Neuronal stem cell (in vitro differentiated cells): ENCODE measurements around the gene GABBR1.
"Not testable (repeated sequence)": the region's sequence is repeated elsewhere in the genome, so short reads cannot be mapped to it uniquely, and the experiment has no call there.

Source experiments
- DNase-seq: peaks from one replicate; pipeline ENCODE4 v3.0.0-alpha.2; 2013; ENCODE audit warnings: low spot score
- H2AFZ ChIP-seq: one replicate; pipeline ENCODE4 v1.6.1; 2013; ENCODE audit warnings: mild to moderate bottlenecking, low read length, inconsistent platforms
- H2AK5ac ChIP-seq: 2 replicates; pipeline ENCODE4 v1.6.1; 2013; ENCODE audit warnings: low read depth, mild to moderate bottlenecking, inconsistent platforms, low read length, moderate library complexity, mixed read lengths
- H2BK120ac ChIP-seq: 2 replicates; pipeline ENCODE4 v1.6.1; 2013; ENCODE audit warnings: low read depth, mild to moderate bottlenecking, inconsistent platforms, low read length, moderate library complexity, mixed read lengths
- H2BK12ac ChIP-seq: one replicate; pipeline ENCODE4 v1.6.1; 2013; ENCODE audit warnings: low read length, inconsistent platforms
- H2BK15ac ChIP-seq: 2 replicates; pipeline ENCODE4 v1.6.1; 2013; ENCODE audit warnings: mild to moderate bottlenecking, low read length, inconsistent platforms, mixed read lengths
- H2BK5ac ChIP-seq: one replicate; pipeline ENCODE4 v1.6.1; 2013; ENCODE audit warnings: inconsistent platforms, mild to moderate bottlenecking, low read length, moderate library complexity
- H3K14ac ChIP-seq: one replicate; pipeline ENCODE4 v1.6.1; 2013; ENCODE audit warnings: low read length, inconsistent platforms
- H3K18ac ChIP-seq: 2 replicates; pipeline ENCODE4 v1.6.1; 2013; ENCODE audit warnings: low read length, inconsistent platforms
- H3K23ac ChIP-seq: 2 replicates; pipeline ENCODE4 v1.6.1; 2013; ENCODE audit warnings: low read depth, mild to moderate bottlenecking, mixed read lengths, low read length, inconsistent platforms; ENCODE audit not compliant: poor library complexity
- H3K27ac ChIP-seq: replicated peaks from 3 replicates; pipeline ENCODE4 v1.5.1; 2013; ENCODE audit warnings: low read length, inconsistent platforms
- H3K27me3 ChIP-seq, 3 experiments: 2 replicates each; pipeline ENCODE4 v1.6.1; 2013; ENCODE audit warnings: low read length in 3 of 3, mild to moderate bottlenecking in 2 of 3, inconsistent platforms in 1 of 3, low read depth in 1 of 3, mixed read lengths in 1 of 3, moderate library complexity in 1 of 3; ENCODE audit not compliant: control insufficient read depth in 3 of 3, insufficient read depth in 3 of 3
- H3K36me3 ChIP-seq, 2 donors: replicated peaks in 1 of 2; 2 replicates each; pipeline ENCODE4 v1.6.1; 2013; ENCODE audit warnings: low read length in 2 of 2; ENCODE audit not compliant: control insufficient read depth in 2 of 2, insufficient read depth in 2 of 2
- H3K4ac ChIP-seq: 2 replicates; pipeline ENCODE4 v1.6.1; 2013; ENCODE audit warnings: inconsistent platforms, mild to moderate bottlenecking, low read length, moderate library complexity
- H3K4me1 ChIP-seq, 2 donors: 1 replicate in 1 of 2; 2 replicates in 1 of 2; pipeline ENCODE4 v1.6.1; 2013; ENCODE audit warnings: low read length in 2 of 2, low read depth in 1 of 2; ENCODE audit not compliant: control insufficient read depth in 2 of 2, insufficient read depth in 1 of 2
- H3K4me2 ChIP-seq: one replicate; pipeline ENCODE4 v1.6.1; 2013; ENCODE audit warnings: mild to moderate bottlenecking, low read length, inconsistent platforms; ENCODE audit not compliant: insufficient read depth, poor library complexity, severe bottlenecking
- H3K4me3 ChIP-seq, 2 donors: 2 replicates each; pipeline ENCODE4 v1.5.1; 2013; ENCODE audit warnings: low read length in 2 of 2, mild to moderate bottlenecking in 2 of 2, inconsistent platforms in 1 of 2, moderate library complexity in 1 of 2
- H3K79me1 ChIP-seq: one replicate; pipeline ENCODE4 v1.6.1; 2013; ENCODE audit warnings: low read depth, mild to moderate bottlenecking, inconsistent platforms, low read length, moderate library complexity
- H3K9ac ChIP-seq: one replicate; pipeline ENCODE4 v1.6.1; 2013; ENCODE audit warnings: mild to moderate bottlenecking, low read depth, low read length, inconsistent platforms; ENCODE audit not compliant: poor library complexity
- H3K9me3 ChIP-seq, 2 donors: replicated peaks in 1 of 2; 2 replicates each; pipeline versions ENCODE3 to v1.6.1; 2013; ENCODE audit warnings: low read length in 2 of 2, mild to moderate bottlenecking in 2 of 2, inconsistent platforms in 1 of 2, low read depth in 1 of 2, mixed read lengths in 1 of 2, moderate library complexity in 1 of 2; ENCODE audit not compliant: control insufficient read depth in 2 of 2, insufficient read depth in 1 of 2
- H4K8ac ChIP-seq: one replicate; pipeline ENCODE4 v1.6.1; 2013; ENCODE audit warnings: low read depth, mild to moderate bottlenecking, inconsistent platforms, low read length, moderate library complexity
- H4K91ac ChIP-seq: one replicate; pipeline ENCODE4 v1.6.1; 2013; ENCODE audit warnings: low read length, low read depth, mild to moderate bottlenecking, inconsistent platforms; ENCODE audit not compliant: poor library complexity
- WGBS, 2 donors: extraction: QIAGEN DNeasy Blood & Tissue Kit; methylation state at CpG; one replicate each; pipeline ENCODE4 v1.1.7; 2013; ENCODE audit warnings: missing lambda C conversion rate in 2 of 2, mixed read lengths in 1 of 2; ENCODE audit not compliant: insufficient read length in 2 of 2, insufficient replicate concordance in 1 of 2; ENCODE audit errors: extremely low coverage in 2 of 2; 5-methylcytosine and 5-hydroxymethylcytosine counted together

The GABBR1 gene

DNA sequence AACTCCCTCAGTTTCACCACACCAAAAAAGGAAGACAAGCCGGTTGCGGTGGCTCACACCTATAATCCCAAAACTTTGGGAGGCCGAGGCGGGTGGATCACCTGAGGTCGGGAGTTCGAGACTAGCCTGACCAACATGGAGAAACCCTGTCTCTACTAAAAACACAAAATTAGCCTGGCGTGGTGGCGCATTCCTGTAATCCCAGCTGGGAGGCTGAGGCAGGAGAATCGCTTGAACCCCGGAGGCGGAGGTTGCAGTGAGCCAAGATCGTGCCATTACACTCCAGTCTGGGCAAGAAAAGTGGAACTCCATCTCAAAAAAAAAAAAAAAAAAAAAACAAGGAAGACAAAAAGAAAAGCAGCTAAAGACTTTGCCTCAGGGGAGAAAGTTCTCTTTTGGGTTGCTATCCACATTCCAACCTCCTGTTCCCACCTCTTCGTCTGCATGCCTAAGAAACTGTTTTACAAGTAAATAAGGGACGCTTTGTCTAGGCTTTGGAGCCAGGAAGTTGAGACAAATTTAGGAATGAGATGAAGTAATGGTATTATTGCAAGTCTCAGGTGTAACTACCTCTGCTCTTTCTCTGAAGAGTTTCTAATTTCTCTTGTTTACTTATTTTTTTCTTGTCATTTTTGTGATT, 28.6 kb upstream of the GABBR1 start:
- H3K79me1 ChIP-seq, result not testable (repeated sequence)

GRCh38 chr6:29661071-29661470, 28.1 kb upstream of the GABBR1 start:
- H3K14ac ChIP-seq, result no peak overlapping the region
- no peak overlapping the region for H3K27ac ChIP-seq
- no peak overlapping the region for H3K18ac ChIP-seq
- H3K4me1 ChIP-seq, result peaks cover 0 to 13% of the 10 kb centered on the region in 2 donors
- no peaks in the 10 kb centered on the region for H3K9me3 ChIP-seq
- H2BK12ac ChIP-seq, result no peak overlapping the region
- H3K36me3 ChIP-seq, result no peaks in the 10 kb centered on the region
- no peak for DNase-seq
- H3K4me3 ChIP-seq, result no peak overlapping the region
- no peak overlapping the region for H4K91ac ChIP-seq
- H2BK5ac ChIP-seq, result no peak overlapping the region
- H3K9ac ChIP-seq, result no peak overlapping the region
- H2AFZ ChIP-seq, result no peak overlapping the region
- H3K27me3 ChIP-seq, result peaks cover 0 to 11% (median 0%) of the 10 kb centered on the region in 3 experiments
- no peak overlapping the region for H2AK5ac ChIP-seq
- no peak overlapping the region for H3K23ac ChIP-seq
- WGBS, 2 donors, result no CpG with 5 or more reads among the region's 3 CpGs
- H3K4me2 ChIP-seq, result no peak overlapping the region
- H3K4ac ChIP-seq, result no peak overlapping the region
- H3K79me1 ChIP-seq, result no peaks in the 10 kb centered on the region
- no peak overlapping the region for H2BK120ac ChIP-seq
- H2BK15ac ChIP-seq, result no peak overlapping the region
- H4K8ac ChIP-seq, result no peak overlapping the region

More for the DNA sequence above, 28.6 kb upstream of the GABBR1 start:
- not testable (repeated sequence) for H2AFZ ChIP-seq, H3K4me2 ChIP-seq, H3K18ac ChIP-seq, H3K23ac ChIP-seq, H4K91ac ChIP-seq, H3K14ac ChIP-seq, H3K4ac ChIP-seq, H2BK5ac ChIP-seq, H3K4me3 ChIP-seq, H3K36me3 ChIP-seq, H2BK120ac ChIP-seq, H2BK15ac ChIP-seq, H3K27me3 ChIP-seq, H3K9me3 ChIP-seq, DNase-seq, H2AK5ac ChIP-seq, H3K9ac ChIP-seq, H4K8ac ChIP-seq, H2BK12ac ChIP-seq
- Histone ChIP-seq H3K4me1 (peaks cover 0 to 15% of the 10 kb centered on the region in 2 donors), H3K27ac (peak overlapping the region; percentile 8)
- no CpG with 5 or more reads among the region's 14 CpGs for WGBS, 2 donors

- Histone ChIP-seq H2AFZ (no peak within 1 kb of the TSS), H3K4me2 (no peak within 1 kb of the TSS), H3K4ac (no peak within 1 kb of the TSS), H3K27ac (no peak within 1 kb of the TSS), H2BK12ac (peak within 1 kb of the TSS; percentile 82), H2BK15ac (no peak within 1 kb of the TSS), H3K36me3 (no peaks in the 10 kb centered on the region), H3K79me1 (no peaks in the 10 kb centered on the region), H3K4me3 (no peak within 1 kb of the TSS), H4K91ac (no peak within 1 kb of the TSS), H3K9me3 (no peaks in the 10 kb centered on the region), H3K4me1 (peaks cover 0 to 6% of the 10 kb centered on the region in 2 donors), H3K14ac (no peak within 1 kb of the TSS), H2BK5ac (no peak within 1 kb of the TSS), H3K9ac (no peak within 1 kb of the TSS), H4K8ac (peak within 1 kb of the TSS; percentile 45), H2BK120ac (no peak within 1 kb of the TSS), H3K27me3 (peaks cover 0 to 30% (median 0%) of the 10 kb centered on the region in 3 experiments), H3K23ac (no peak within 1 kb of the TSS), H2AK5ac (no peak within 1 kb of the TSS), H3K18ac (no peak within 1 kb of the TSS)
- no peak for DNase-seq
- no CpG with 5 or more reads among the region's 4 CpGs for WGBS, 2 donors
Measured at GRCh38 chr6:29656798-29657197, 23.8 kb upstream of the GABBR1 start, which contains the start of gene MOG. Gene MOG, plus strand, starts transcription at chr6:29657092. Its CDS starts 118 bp downstream, at chr6:29657210.

- Histone ChIP-seq H4K8ac (no peak overlapping the region), H3K14ac (no peak overlapping the region), H2BK15ac (no peak overlapping the region)
Measured at GRCh38 chr6:29656157-29656556, 23.2 kb upstream of the GABBR1 start.

More at GRCh38 chr6:29656157-29656556, 23.2 kb upstream of the GABBR1 start:
- Histone ChIP-seq H2BK5ac (no peak overlapping the region), H4K91ac (no peak overlapping the region), H3K9me3 (no peaks in the 10 kb centered on the region), H3K4me1 (peaks cover 0 to 5% of the 10 kb centered on the region in 2 donors), H3K9ac (no peak overlapping the region), H2BK12ac (no peak overlapping the region), H3K36me3 (no peaks in the 10 kb centered on the region), H2BK120ac (no peak overlapping the region), H3K4ac (no peak overlapping the region), H3K27ac (no peak overlapping the region), H3K4me3 (no peak overlapping the region), H3K27me3 (peaks cover 0 to 30% (median 0%) of the 10 kb centered on the region in 3 experiments), H3K79me1 (no peaks in the 10 kb centered on the region), H2AFZ (no peak overlapping the region), H3K18ac (no peak overlapping the region), H2AK5ac (no peak overlapping the region), H3K4me2 (no peak overlapping the region), H3K23ac (no peak overlapping the region)
- WGBS, 2 donors, result no CpG with 5 or more reads among the region's 2 CpGs
- DNase-seq, result no peak
